ENCODE results near the gene HSD11B1L. TPM values are rescaled to one million over a fixed set of nuclear protein-coding genes. Genes with fewer than 3 reads are reported as not detected.

HSD11B1L gene
- total RNA-seq, 1 experiment from 2014 or later: 6.0 TPM

- TF ChIP-seq SIN3A (IDR thresholded peaks at IDR 0.05; ENCODE audit: low read depth): peak; percentile 94
- no peak for TF ChIP-seq REST (IDR thresholded peaks at IDR 0.05; ENCODE audit: low read depth)
- TF ChIP-seq POLR2A (IDR thresholded peaks at IDR 0.05; ENCODE audit: borderline replicate concordance, extremely low read depth, insufficient read depth, insufficient read length): peak; percentile 95
- no peak; the same call in 1 of the 2 replicates for TF ChIP-seq ELF1 (IDR thresholded peaks at IDR 0.05; ENCODE audit: borderline replicate concordance, low read depth)
- peak; percentile 63 for TF ChIP-seq YY1 (IDR thresholded peaks at IDR 0.05; ENCODE audit: extremely low read depth, insufficient replicate concordance, low read depth, low read length)
- TF ChIP-seq RAD21 (IDR thresholded peaks at IDR 0.05; ENCODE audit: low read depth): no peak
- peak; percentile 72 for TF ChIP-seq ZBTB33 (IDR thresholded peaks at IDR 0.05; ENCODE audit: extremely low read depth, insufficient replicate concordance, low read length)
Observed at GRCh38 chr19:5690125-5690954, 9.5 kb downstream of the HSD11B1L start, which contains the start of gene RPL36 (continued).
